GM21619 (cell line): ENCODE data around the gene ARID1B.

Experiments used
- ATAC-seq: cut with Tn5 transposase; IDR thresholded peaks from one replicate; pipeline ENCODE4 v1.9.1; 2021; ENCODE audit not compliant: unreplicated experiment

ARID1B gene

DNA sequence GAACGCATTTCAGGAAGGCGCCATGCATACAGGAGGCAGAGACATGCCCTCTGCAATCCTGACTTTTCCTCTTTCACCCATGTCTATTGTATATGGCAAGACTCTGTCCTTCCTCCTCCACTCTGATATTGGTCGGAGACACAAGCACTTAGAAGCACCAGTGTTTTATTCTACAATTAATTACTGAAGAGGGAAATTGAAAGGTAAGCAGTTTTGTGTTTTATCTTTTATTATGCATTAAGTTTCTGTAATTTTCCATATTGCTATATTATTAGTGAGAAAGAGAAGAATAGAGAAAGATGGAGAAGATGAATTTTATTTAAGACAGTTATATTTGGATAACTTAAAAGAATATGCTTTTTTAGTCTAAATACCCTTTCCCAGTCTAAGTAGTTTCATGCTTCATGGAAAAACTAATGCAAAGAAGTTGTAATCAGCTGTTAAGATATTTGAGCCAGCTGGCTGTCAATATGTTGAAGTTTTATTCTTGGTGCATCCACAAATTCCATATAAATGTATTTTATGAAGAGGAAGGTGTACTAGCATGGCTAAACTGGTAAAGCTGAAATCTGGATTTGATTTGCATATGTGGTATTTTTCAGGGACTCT, 13.6 kb downstream of the ARID1B start:
- no peak for ATAC-seq

DNA sequence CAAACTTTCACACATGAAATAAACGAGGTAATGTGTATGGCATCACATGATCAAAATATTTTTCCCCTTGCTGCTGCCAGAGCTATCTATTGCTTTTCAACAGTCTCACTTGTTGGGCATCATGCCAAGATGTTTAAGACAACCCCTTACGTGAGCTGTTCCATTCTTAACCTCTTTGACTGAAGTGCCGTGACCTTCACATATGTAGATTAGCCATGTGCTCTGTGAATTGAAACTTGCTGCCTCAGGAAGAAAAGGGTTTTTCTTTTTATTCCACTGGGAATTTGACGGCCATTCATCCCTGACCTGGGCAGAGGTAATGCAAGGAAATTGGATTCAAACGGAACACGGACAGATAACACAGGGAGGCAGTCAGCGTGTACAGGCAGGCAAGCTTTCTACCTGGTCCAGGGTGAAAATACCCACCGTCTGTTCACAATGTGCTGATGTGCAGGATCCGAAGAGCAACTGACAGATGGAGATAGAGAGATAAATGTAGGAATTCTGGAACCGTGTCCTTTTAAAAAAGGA, 14.2 kb downstream of the ARID1B start:
- ATAC-seq, result peak; percentile 58

DNA sequence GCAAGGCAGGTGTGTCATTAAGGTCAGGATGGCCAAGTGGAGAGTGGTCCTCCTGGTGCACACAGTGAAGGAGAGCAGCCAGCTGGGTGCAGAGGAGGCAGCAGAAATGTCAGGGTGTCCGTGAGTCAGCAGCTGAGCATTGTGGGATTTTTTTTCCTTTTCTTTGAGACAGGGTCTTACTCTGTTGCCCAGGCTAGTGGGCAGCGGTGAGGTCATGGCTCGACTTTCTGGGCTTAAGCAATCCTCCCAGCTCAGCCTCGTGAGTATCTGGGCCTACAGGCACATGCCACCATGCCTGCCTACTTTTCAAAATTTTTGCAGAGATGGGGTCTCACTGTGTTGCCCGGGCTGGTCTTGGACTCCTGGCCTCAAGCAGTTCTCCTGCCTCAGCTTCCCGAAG, 16.0 kb downstream of the ARID1B start:
- no peak for ATAC-seq

DNA sequence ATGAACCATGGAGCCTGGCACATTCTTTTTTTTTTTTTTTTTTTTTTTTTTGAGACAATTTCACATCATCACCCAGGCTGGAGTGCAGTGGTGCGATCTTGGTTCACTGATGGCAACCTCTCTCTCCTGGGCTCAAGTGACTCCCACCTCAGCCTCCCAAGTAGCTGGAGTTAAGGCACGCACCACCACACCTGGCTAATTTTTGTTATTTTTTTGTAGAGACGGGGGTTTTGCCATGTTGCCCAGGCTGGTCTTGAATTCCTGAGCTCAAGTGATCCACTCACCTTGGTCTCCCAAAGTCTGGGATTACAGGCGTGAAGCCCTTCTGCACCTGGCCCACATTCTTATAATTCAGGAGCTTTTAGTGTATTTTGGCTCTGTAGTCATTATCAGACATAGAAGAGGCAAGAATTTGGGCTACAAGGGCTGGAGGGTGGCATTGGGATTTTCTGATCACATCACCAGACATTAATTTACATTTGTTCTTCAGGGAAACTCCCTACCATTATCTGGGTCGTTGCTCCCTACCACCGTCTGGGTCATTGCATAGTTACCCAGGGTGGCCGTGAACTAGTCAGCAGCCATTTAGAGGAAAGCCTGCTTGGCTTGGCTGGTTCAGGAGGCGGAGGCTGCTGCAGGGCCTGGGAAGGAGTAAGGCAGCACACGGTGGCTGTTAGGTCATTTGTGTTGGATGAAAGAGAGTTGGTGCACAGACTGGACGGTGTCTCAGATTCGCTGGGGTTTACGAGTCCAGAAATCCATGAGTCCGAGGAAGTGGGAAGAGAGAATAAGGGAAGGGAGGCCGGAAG, 17.6 kb downstream of the ARID1B start:
- ATAC-seq, result peak; percentile 48

DNA sequence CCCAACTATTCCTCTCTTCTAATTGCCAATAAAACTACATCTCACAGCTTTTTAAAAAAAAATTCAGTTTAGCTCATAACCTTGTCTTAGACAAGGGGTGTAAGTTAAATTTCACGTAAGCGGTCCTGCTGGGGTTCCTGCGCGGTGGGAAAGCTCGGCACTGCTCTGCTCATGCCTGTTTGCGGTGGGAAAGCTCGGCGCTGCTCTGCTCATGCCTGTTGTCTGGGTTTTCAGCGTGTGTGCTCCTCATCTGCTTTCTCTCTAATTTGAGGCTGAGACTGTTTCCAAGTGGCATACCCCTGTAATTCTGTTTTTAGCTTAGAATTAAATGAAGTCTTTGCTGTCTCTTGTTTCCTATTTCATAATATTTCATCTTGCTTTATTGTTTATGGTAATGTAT, 18.6 kb downstream of the ARID1B start:
- ATAC-seq, result no peak

DNA sequence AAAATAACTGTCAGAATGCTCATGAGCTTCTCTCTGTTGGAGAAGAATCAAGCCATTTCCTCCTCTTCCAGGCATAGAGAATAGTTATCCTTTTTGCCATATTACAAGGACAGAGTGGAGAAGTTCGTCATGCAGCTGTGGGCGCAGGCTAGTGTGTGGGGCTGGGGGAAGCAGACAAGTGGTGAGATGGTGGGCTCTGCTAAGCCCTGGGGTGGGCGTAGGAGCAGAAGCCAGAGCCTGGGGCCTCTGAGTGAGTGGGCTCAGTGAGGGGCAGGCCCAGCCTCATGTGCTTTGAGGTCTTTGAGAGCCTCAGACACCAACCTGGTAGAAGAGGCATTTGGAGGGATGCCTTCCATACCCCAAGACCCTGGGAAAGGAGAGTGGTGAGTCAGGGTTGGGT, 19.4 kb downstream of the ARID1B start:
- no peak for ATAC-seq

DNA sequence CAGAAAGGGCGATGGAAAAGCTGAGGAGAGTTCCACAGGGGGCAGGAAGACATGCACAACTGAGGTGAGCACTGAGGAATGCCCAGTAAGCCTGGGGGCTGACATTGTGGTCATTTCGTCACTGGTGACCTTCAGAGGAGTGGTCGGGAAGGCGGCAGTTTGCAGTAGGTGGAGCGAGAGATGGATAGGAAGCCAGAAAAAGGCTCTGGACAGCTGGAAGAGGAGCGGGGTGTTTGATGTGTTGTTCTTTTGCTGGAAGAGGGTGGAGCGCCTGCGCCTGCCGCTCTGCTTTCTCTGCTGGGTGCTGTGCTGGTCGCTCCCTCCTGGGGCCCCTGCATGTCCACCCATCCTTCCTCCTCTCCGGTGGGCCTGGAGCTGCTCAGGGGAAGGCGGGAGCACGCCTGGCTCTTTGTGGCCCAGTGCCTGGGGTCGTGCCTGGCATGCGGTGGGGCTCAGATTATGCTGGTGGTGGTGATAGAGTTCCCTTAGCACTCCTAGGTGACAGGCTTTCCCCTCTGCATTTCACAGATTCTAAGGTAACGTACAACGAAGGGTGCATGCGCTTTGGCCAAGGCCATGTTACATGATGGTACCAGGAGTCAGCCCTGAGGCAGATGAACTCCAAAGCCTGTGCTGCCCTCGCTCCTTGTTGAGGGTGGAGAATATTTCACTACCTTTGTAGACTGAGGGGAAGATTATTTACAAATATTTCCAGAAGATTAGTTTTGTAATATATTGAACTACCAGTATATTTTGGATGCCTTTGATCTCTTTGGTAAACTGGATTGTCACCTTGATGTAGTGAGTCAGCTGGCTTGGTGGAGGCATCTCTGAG, 20.9 kb downstream of the ARID1B start:
- no peak for ATAC-seq

DNA sequence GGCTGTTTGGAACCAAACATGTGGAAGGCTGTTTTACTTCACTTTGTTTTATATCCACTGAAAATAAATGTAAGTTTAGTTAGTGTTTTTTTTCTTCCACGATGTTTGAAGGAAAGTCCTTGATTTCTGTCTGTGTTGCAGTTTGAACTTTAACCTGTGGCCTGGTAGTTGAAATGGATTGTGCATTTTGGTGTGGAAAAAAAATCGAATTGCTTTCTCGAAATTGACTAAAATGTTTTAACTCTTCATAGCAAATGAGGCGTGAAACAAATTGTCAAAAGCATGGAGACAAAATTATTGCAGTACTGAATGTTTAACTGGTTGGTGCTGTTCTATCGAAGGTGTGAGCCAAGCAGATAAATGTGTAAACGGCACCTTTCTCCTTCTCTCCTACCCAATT, 24.5 kb downstream of the ARID1B start:
- ATAC-seq, result no peak

DNA sequence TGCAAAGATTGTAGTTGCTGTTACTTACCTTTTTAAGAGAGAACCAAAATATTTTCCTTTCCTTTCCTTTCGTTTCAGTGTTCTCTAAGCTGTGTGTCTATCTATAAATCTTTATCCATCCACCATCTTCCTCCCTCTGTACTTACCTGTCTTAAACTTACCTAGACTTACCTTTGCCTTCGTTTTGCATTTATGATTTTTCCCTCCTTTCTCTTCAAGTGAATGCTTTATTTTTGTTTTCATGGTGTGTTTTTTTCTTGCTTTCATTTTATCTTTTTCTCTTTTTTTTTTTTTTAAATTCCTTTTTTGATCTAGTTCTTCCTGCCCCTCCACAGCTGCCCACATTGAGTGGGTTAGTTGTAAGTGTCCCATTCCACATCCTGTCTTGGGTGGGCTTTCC, 26.2 kb downstream of the ARID1B start:
- no peak for ATAC-seq

DNA sequence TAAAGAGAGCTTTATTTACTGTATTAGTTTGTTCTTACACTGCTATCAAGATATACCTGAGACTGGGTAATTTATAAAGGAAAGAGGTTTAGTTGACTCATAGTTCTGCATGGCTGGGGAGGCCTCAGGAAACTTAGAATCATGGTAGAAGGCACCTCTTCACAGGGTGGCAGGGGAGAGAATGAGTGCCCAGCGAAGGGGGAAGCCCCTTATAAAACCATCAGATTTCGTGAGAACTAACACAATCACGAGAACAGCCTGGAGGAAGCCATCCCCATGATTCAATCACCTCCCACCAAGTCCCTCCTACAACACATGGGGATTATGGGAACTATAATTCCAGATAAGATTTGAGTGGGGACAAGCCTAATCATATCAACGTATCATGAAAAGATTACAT, 27.2 kb downstream of the ARID1B start:
- ATAC-seq, result no peak

DNA sequence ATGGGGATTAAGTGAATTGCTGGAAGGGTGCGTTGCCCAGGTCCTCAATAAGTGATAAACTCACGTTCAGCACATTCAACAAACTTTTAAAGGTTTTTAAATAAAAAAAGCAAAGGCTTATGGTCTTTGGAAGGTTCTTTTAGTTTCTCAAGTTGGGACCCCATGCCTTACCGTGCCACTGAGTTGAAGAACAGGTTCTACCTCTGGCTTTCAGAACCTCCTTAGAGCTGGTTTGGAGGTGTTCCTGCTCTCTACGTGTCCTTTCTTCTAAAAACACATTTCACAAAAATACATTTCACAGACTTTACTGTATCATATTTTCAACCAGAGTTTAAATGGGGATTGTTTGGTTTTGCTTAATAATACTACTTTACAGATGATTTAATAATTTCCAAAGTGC, 29.0 kb downstream of the ARID1B start:
- no peak for ATAC-seq

DNA sequence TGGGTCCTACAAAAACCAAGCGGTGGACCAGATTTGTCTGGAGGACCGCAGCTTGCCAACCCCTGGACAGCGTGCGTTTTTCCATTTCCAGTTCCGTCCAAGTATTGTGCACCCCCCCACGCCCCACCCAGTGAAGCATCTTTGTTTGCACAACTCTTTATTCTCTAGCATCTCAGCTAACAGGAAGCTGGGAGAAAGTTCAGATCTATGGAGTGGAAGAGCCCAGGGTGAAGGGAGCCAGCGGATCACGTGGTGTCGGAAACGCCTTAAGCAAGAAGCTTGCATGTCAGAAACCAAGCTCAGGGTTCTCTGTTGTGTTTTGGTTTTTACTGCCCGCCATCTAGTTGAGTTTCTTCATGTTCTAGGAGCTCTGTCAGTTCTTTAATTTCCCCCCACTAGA, 29.9 kb downstream of the ARID1B start:
- ATAC-seq, result no peak

DNA sequence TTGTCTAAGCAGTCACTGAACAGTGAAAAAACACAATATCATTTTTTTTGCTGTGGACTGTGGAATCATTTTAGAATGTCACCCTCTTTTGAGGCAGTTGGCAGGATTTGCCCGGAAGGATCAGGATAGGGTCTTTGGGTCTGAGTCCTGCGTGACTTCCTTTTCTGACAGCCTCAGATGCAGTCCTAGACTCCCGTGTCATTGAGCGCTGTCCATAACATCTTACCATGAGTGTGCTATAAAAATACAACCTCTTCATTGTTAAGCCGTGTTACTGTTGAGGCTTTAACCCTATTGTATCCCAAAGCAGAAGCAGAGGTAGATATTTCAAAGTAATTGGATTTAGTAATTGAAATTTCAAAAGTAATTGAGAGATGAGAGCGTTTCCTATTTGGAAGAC, 30.6 kb downstream of the ARID1B start:
- no peak for ATAC-seq

DNA sequence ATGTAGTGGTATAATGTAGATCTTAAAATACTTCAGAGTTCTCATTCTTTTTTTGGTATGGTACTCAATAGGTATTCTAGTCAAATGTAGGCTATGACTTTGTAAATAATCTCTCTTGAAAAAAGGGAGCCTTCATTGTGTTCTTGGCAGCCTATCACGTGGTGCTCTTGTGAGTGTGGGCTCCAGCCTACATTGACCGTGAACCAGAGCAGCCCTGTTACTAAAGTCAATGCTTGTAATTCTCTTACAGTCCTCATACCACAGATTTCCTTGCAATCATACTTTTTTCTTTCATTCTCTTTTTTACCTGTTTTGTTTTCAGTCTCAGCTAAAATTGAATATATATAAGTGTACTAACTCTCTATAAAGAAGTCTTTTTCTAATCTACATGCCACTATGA, 31.1 kb downstream of the ARID1B start:
- no peak for ATAC-seq

DNA sequence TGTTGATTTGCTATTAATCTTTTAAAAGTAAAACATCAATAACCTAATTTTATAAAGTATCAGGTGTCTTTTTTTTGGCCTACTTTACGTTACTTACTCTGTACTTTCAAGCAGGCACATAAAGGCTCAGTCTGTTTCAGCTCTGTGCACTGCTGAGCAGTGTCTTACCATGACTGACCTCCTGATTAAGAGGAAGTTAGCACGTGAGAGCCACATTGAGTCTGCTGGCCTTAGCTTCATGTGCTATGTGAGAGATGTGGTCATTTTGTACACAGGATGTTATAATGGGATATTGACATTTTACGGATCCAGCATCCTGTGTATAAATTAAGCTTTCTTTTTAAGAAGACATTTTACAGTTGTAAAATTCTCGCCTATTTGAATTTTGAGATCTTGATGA, 31.9 kb downstream of the ARID1B start:
- ATAC-seq, result peak; percentile 89

DNA sequence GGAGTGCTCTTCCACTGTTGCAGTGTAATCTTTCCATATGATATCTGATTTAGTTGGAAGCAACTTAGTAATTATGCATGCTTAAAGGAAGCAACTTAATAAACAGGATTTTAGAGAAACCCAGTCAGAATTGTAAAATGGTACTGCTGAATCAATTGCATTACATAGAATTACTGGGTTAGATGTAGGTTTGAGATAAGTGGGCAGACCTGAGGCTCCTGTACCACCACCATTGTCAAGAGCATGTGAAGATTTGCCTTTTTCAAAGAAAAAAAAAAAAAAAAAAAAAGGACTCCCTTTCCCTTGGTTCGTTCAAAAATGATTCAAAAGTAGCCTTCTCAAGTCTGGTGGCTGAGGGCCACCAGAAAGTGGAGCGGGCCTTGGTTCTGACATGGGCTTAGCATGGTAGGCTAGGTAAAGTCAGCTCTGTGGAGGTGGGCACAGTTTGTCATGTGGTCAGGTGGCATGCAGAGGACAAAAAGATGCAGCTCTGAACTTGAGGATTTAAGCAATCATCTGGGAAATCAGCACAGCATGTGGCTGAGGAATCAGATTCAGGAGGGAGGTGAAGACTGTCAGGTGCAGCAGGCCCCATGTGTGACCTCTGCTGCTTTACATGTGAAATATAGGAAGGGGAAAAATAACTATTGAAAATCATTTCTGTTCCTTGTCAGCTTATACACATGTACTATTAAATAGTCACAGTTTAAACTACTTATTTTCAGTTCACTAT, 32.4 kb downstream of the ARID1B start:
- ATAC-seq, result no peak

DNA sequence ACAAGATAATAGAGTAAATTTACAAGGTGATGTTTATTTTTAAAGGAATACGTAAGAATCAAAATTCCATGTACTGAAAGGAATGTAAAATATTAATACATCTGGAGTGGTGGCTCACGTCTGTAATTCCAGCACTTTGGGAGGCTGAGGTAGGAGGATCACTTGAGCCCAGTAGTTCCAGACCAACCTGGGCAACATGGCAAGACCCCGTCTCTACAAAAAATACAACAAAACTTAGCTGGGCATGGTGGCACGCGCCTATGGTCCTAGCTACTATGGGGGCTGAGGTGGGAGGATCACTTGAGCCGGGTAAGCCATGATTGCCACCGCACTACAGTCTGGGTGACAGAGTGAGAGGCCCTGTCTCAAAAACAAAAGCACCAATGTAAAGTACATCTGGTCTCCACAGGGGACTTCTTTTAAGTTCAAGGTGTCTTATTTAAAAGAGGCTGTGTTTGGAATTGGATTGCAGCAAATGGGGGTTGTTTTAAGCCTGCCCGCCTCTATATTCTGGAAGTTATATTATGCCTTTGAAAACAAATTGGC, 36.9 kb downstream of the ARID1B start:
- ATAC-seq, result no peak

DNA sequence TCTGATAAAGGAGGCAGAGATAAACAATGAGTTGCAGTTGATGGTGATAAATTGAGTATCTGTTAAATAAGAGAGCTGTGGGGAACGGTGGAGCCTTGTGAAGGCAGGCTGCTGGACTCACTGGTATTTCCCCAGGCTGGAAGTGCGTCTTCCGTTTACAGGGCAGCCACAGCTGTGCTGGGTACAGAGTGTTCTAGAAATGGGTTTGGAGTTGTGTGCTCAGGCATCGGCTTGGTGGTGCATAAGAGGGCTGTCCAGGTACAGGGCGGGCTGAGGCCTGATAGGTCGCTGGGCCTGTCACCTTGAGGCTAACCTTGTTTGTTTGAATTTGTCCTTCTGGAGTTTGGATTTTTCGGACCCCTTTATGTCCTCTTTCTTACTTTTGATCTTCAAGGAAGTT, 39.3 kb downstream of the ARID1B start:
- no peak for ATAC-seq

DNA sequence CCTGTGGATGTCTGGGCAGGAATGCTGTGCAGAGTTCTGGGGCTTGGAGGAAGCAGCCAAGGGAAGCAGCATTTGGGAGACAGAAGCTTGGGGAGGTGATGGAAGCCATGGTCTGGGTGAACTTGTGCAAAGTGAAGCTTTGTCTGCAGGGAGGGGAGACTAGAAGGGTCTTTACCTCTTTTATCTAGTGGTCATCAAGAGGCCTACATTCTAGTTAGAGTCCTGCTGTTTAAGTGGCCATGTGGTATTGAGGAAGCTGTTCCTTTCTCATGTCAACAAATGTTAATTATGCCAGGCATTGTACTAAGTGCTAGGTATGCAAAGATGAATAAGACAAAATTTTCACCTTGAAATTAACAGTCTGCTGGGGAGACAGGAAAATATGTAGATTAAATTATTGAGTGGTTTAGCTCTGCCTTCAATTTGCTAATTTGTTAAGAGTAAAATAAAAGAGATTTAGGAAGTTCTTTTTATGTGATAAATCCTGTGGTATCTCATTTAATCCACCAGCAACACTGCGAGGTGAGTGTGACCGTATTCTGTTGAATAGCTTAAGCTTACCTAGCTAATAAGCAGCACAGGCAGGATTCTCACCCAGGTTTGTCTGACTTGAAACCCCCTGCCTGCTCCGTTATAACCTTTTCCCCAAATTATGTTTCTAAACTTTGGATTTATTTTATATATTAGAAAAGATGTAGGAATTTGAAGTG, 43.1 kb downstream of the ARID1B start:
- no peak for ATAC-seq

DNA sequence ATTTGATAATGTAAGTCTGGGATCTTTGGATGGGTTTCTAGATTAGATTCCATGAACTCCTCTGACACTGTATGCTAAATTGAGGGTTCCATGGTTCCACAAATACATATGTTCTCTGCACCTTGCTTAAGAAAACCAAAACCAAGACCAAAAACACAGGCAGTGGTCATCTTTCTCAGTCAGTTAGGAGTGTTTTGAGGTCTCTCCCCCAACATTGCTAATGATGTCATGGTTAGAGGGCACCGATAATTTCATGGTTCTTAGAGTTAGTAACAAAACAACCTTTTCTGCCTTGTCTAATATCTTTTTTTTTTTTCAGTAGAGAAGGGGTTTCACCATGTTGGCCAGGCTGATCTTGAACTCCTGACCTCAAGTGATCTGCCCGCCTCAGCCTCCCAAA, 44.5 kb downstream of the ARID1B start:
- ATAC-seq, result no peak
